Inflammatory macrophage treated with lipopolysaccharide for 1 hour (primary cell): ENCODE measurements around the gene OR10K2.
"Not testable (repeated sequence)": the region's sequence is repeated elsewhere in the genome, so short reads cannot be mapped to it uniquely, and the experiment has no call there.

Experiments used
- DNase-seq, 2 donors: peaks; one replicate each; pipeline ENCODE4 v3.0.0-alpha.2; 2020 to 2022

The OR10K2 gene

GRCh38 chr1:158426137-158426536 is at the start of gene OR10K2:
OR10K2 (minus strand) TSS chr1:158426237; CDS start chr1:158420866, 5,371 bp downstream.
- no peak for DNase-seq

- no peak for DNase-seq
Measured at GRCh38 chr1:158471920-158472319, 45.9 kb upstream of the OR10K2 start, which contains the start of gene OR10R2. OR10R2 (plus strand) TSS chr1:158472220; CDS start chr1:158472326, 106 bp downstream.

- DNase-seq: no peak
Measured at GRCh38 chr1:158461534-158461933, 35.5 kb upstream of the OR10K2 start, which contains the start of gene OR10K1. OR10K1 (plus strand) TSS chr1:158461834; CDS start chr1:158465562, 3,728 bp downstream.

GRCh38 chr1:158458263-158458662 is 32.2 kb upstream of the OR10K2 start:
- DNase-seq: no peak

GRCh38 chr1:158457246-158457645 is 31.2 kb upstream of the OR10K2 start:
- DNase-seq: peak; percentile 33 to 35

GRCh38 chr1:158454537-158454936 is 28.5 kb upstream of the OR10K2 start:
- no peak for DNase-seq

- no peak for DNase-seq
Measured at GRCh38 chr1:158445376-158445775, 19.3 kb upstream of the OR10K2 start.

- peak; percentile 38 to 58 for DNase-seq
Measured at GRCh38 chr1:158434741-158435140, 8.7 kb upstream of the OR10K2 start.

- DNase-seq: peak; percentile 60 to 64
Measured at GRCh38 chr1:158430163-158430562, 4.1 kb upstream of the OR10K2 start.

- peak in 1 of 2 donors; percentile 14 for DNase-seq
Measured at GRCh38 chr1:158425027-158425426, 1.0 kb downstream of the OR10K2 start.

GRCh38 chr1:158422212-158422611 is 3.8 kb downstream of the OR10K2 start:
- DNase-seq: no peak

- no peak for DNase-seq
Measured at GRCh38 chr1:158417586-158417985, 8.5 kb downstream of the OR10K2 start.

GRCh38 chr1:158414651-158415345 is 11.2 kb downstream of the OR10K2 start:
- DNase-seq: no peak

GRCh38 chr1:158407092-158407491 is 18.9 kb downstream of the OR10K2 start:
- no peak for DNase-seq

GRCh38 chr1:158400871-158401270 is 25.2 kb downstream of the OR10K2 start:
- DNase-seq: no peak

GRCh38 chr1:158398818-158399514 is 27.1 kb downstream of the OR10K2 start, which contains the start of gene OR10T2:
OR10T2 (minus strand) TSS chr1:158399466; CDS start chr1:158399466, 0 bp downstream.
- DNase-seq: no peak

GRCh38 chr1:158396646-158397045 is 29.4 kb downstream of the OR10K2 start:
- no peak for DNase-seq

GRCh38 chr1:158393476-158393875 is 32.6 kb downstream of the OR10K2 start:
- peak; percentile 22 to 39 for DNase-seq

GRCh38 chr1:158391099-158391498 is 34.9 kb downstream of the OR10K2 start:
- no peak for DNase-seq

- no peak for DNase-seq
Measured at GRCh38 chr1:158390331-158390730, 35.7 kb downstream of the OR10K2 start.

- DNase-seq: peak in 1 of 2 donors; percentile 7
Measured at GRCh38 chr1:158374860-158375259, 51.2 kb downstream of the OR10K2 start.

- DNase-seq: not testable (repeated sequence)
Measured at GRCh38 chr1:158374101-158374500, 51.9 kb downstream of the OR10K2 start.

GRCh38 chr1:158371188-158371953 is 54.7 kb downstream of the OR10K2 start:
- no peak for DNase-seq
